ENCODE results near the gene C2orf81. TPM values are rescaled to one million over a fixed set of nuclear protein-coding genes. Genes with fewer than 3 reads are reported as not detected.

The C2orf81 gene
- total RNA-seq, 2 donors from 2014 or later = 1.7 to 1.9 TPM

DNA sequence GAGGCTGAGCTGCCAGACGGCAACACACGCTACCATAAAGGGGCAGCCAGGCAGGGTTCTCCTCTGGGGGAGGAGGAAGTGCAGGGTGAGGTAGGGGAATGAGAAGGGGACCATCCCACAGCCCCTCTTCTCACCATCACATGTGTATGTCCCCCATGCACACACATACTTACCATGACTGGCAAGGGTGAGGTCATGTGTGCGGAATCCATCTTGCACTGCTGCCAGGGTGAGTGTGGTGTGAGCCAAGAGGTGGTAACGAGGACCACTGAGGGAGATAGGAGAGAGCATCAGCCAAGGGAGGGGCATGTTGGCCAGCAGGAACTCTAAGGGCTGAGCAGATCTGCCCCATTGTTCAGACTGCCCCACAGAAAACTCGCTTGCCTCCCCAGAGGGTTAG, 7.3 kb upstream of the C2orf81 start:
- DNase-seq (ENCODE audit: low spot score) (no peak), ATAC-seq (ENCODE audit: insufficient number of reproducible peaks, low FRiP score, low read depth) (no peak)
- Histone ChIP-seq H3K27me3 (replicated peaks; ENCODE audit: insufficient read depth) (no peaks in the 10 kb centered on the region), H3K4me1 (ENCODE audit: control insufficient read depth in 1 of 2, low read depth in 2 of 2) (no peaks in the 10 kb centered on the region), H3K36me3 (peaks cover 29% of the 10 kb centered on the region), H3K4me3 (no peak overlapping the region), H3K27ac (no peak overlapping the region), H3K9me3 (no peaks in the 10 kb centered on the region)
- TF ChIP-seq, protein P1, sequence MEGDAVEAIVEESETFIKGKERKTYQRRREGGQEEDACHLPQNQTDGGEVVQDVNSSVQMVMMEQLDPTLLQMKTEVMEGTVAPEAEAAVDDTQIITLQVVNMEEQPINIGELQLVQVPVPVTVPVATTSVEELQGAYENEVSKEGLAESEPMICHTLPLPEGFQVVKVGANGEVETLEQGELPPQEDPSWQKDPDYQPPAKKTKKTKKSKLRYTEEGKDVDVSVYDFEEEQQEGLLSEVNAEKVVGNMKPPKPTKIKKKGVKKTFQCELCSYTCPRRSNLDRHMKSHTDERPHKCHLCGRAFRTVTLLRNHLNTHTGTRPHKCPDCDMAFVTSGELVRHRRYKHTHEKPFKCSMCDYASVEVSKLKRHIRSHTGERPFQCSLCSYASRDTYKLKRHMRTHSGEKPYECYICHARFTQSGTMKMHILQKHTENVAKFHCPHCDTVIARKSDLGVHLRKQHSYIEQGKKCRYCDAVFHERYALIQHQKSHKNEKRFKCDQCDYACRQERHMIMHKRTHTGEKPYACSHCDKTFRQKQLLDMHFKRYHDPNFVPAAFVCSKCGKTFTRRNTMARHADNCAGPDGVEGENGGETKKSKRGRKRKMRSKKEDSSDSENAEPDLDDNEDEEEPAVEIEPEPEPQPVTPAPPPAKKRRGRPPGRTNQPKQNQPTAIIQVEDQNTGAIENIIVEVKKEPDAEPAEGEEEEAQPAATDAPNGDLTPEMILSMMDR (IDR thresholded peaks at IDR 0.05) = no peak

DNA sequence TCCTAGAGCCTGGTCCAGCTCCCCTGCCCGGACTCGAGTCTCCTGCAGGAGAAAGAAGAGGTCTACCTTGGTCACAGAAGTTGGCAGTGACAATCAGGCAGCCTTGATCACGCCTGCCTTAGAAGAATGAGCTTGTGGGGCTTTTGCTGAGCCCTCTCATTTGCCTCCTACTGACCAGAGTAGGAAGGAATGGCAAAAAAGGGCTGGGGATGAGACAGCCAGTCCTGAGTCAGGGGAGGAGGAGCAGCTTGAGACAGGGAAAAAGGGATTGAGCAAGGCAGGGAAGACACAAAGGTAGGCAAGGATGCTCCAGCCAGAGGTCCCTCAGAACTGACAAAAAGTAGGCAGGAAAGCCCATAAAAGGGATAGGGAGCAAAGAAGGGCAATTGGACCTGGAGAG, 6.1 kb upstream of the C2orf81 start:
- no peak for DNase-seq (ENCODE audit: low spot score)
- peaks cover 29% of the 10 kb centered on the region for H3K36me3 ChIP-seq
- no peak for ATAC-seq (ENCODE audit: insufficient number of reproducible peaks, low FRiP score, low read depth)
- TF ChIP-seq, protein P1 (IDR thresholded peaks at IDR 0.05) = no peak
- H3K27ac ChIP-seq = no peak overlapping the region
- no peak overlapping the region for H3K4me3 ChIP-seq
- no peaks in the 10 kb centered on the region for H3K4me1 ChIP-seq (ENCODE audit: control insufficient read depth in 1 of 2, low read depth in 2 of 2)
- no peaks in the 10 kb centered on the region for H3K27me3 ChIP-seq (replicated peaks; ENCODE audit: insufficient read depth)
- no peaks in the 10 kb centered on the region for H3K9me3 ChIP-seq

- Histone ChIP-seq H3K4me3 (no peak overlapping the region), H3K36me3 (peaks cover 26% of the 10 kb centered on the region), H3K4me1 (ENCODE audit: control insufficient read depth in 1 of 2, low read depth in 2 of 2) (peaks cover 0 to 7% of the 10 kb centered on the region in 2 donors), H3K27ac (no peak overlapping the region), H3K9me3 (no peaks in the 10 kb centered on the region), H3K27me3 (replicated peaks; ENCODE audit: insufficient read depth) (no peaks in the 10 kb centered on the region)
- TF ChIP-seq, protein P1 (IDR thresholded peaks at IDR 0.05) = no peak
- no peak for ATAC-seq (ENCODE audit: insufficient number of reproducible peaks, low FRiP score, low read depth)
- DNase-seq (ENCODE audit: low spot score) = no peak
Observed at GRCh38 chr2:74426181-74426758, 4.9 kb upstream of the C2orf81 start.

DNA sequence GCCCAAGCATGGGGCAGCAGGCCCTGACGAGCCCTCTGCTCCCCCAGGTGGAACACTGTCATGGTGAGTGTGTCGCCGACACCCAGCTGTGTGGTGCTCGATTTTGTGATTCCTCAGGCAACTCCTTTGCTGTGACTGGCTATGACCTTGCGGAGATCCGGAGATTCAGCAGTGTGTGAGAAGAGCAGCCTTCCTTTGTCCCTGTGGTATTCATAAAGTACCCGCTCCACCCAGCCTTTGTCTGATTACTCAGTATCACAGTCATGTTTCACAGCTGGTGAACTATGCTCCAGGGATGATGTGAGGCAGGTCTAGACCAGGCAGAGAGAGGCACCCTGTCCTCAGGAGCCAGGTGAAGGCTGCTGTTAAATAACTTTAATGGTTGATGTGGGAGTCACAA, 4.1 kb upstream of the C2orf81 start:
- no peaks in the 10 kb centered on the region for H3K27me3 ChIP-seq (replicated peaks; ENCODE audit: insufficient read depth)
- H3K4me3 ChIP-seq = no peak overlapping the region
- peaks cover 22% of the 10 kb centered on the region for H3K36me3 ChIP-seq
- TF ChIP-seq, protein P1 (IDR thresholded peaks at IDR 0.05) = no peak
- no peak overlapping the region for H3K27ac ChIP-seq
- DNase-seq (ENCODE audit: low spot score) (no peak), ATAC-seq (ENCODE audit: insufficient number of reproducible peaks, low FRiP score, low read depth) (no peak)
- peaks cover 0 to 13% of the 10 kb centered on the region in 2 donors for H3K4me1 ChIP-seq (ENCODE audit: control insufficient read depth in 1 of 2, low read depth in 2 of 2)
- H3K9me3 ChIP-seq = no peaks in the 10 kb centered on the region

DNA sequence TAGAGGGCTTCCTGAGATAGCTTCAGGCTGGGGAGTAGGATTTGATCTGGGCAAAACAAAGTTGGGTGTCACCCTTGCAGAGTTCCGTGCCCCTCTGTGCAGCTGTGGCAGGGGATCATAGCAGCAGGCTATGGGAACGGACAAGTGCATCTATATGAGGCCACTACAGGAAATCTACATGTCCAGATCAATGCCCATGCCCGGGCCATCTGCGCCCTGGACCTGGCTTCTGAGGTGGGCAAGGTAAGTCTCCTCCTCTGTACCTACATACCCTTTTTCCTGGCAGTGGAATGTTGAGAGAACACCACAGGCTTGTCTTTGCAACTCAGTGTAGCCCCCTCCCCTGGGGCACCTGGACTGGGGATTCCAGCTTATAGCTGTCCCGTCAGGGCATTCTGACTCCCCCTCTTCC, 3.6 kb upstream of the C2orf81 start:
- Histone ChIP-seq H3K9me3 (no peaks in the 10 kb centered on the region), H3K27ac (no peak overlapping the region), H3K4me3 (no peak overlapping the region), H3K27me3 (replicated peaks; ENCODE audit: insufficient read depth) (no peaks in the 10 kb centered on the region), H3K36me3 (peaks cover 17% of the 10 kb centered on the region), H3K4me1 (ENCODE audit: control insufficient read depth in 1 of 2, low read depth in 2 of 2) (peaks cover 0 to 13% of the 10 kb centered on the region in 2 donors)
- ATAC-seq (ENCODE audit: insufficient number of reproducible peaks, low FRiP score, low read depth) (no peak), DNase-seq (ENCODE audit: low spot score) (no peak)
- TF ChIP-seq, protein P1 (IDR thresholded peaks at IDR 0.05) = no peak

Data from thoracic aorta (tissue), 2 donors.